ENCODE data around the gene B3GNT9. TPM values are rescaled to one million over a fixed set of nuclear protein-coding genes. Genes with fewer than 3 reads are reported as not detected.

The B3GNT9 gene
- total and polyA plus RNA-seq, 2 donors from 2014 or later = 12.1 to 16.7 TPM

DNA sequence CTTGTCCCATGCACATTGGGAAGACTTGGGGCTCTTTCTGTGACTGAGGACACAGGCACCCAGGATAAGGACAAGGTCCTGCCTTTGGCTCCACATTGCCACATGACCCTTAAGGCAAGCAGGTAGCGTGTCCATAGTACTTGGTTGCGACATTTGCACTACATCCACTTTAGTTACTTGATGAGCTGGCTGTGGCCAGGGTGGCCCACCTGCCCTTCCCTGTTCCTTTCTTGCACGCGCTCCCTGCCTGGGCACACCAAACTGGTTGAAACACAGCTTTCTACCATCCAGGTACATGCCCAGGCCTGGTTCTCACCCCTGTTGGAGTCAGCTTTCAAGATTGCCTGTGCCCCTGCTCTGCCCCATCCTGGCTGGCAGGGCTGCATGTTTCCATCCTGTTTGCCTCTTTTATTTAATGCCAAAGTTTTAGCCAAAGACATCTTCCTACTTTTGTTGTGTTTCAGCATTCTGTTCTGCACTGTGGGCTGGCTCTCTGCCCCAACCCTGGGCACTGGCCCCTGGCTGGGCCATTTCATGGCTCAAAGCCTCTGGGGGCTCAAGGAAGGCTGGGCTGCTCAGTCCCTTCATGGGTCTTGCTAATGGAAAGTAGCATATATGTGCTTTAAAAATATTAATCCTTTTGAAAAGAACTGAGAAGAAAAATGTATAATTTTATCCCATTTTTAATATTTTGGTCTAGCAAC is 3.2 kb downstream of the B3GNT9 start:
- FAIRE-seq (no peak), DNase-seq (peak in 1 of 5 donors; percentile 41)
- Histone ChIP-seq H3K27ac (ENCODE audit: low read depth in 2 of 2, low read length in 2 of 2) (no peak overlapping the region), H3K4me1 (ENCODE audit: control insufficient read depth in 2 of 3, insufficient read depth in 2 of 3, low read depth in 1 of 3, low read length in 3 of 3) (peaks cover 0 to 14% (median 0%) of the 10 kb centered on the region in 3 donors), H3K27me3 (ENCODE audit: control insufficient read depth, insufficient read depth, low read length) (no peaks in the 10 kb centered on the region), H3K36me3 (ENCODE audit: control insufficient read depth in 2 of 3, insufficient read depth in 3 of 3, low read length in 3 of 3) (peaks cover 5 to 38% (median 25%) of the 10 kb centered on the region in 3 donors), H3K4me3 (ENCODE audit: low read length in 3 of 3) (no peak overlapping the region), H3K9me3 (ENCODE audit: control insufficient read depth in 2 of 3, insufficient read depth in 1 of 3, low read length in 3 of 3) (no peaks in the 10 kb centered on the region), H3K9ac (ENCODE audit: low read length in 3 of 3) (no peak overlapping the region)
- no peak for TF ChIP-seq CTCF (IDR thresholded peaks at IDR 0.05; ENCODE audit: borderline replicate concordance, extremely low read depth, insufficient read depth)
- intact Hi-C loops (cut with DNase I) = no loop called here

DNA sequence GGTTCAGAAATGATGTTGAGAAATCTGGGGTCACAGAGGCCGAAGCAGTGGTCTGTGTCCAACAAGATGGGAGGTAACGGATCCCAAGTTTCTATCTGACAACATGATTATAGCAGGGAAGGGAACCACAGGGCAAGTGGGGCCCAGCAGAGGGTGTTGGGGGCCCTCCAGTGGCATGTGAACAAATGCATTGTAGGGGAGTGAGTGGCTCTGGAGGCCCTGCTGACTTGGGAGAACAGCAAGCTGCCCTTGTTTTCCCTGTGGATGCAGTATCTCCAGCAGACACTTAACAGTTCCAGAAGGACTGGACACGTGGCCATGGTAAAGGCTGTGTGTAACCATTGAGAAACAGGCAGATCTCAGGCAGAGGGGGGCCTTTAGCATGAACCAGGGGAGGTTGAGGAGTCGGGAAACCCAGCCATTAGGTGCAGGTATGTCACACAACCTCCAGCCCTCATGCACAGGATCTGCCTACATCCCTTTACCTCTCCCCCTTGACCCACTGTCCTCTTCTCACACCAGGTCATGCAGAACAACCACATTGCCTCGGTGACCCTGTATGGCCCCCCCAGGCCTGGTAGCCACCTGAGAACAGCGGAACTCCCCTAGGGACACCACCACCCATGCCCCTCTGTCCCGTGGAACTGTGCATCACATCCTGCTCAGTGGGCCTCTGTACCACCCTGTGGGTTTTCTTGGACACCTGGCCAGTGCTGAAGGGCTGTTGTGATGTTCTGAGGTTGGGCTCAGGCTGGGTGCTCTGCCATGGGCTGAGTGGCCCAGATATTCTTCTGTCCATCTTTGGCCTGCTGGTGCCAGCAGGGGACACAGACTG is 4.1 kb downstream of the B3GNT9 start:
- FAIRE-seq (no peak), DNase-seq (peak in 1 of 5 donors; percentile 41)
- intact Hi-C loops (cut with DNase I) = no loop called here
- Histone ChIP-seq H3K4me1 (ENCODE audit: control insufficient read depth in 2 of 3, insufficient read depth in 2 of 3, low read depth in 1 of 3, low read length in 3 of 3) (peaks cover 0 to 13% (median 0%) of the 10 kb centered on the region in 3 donors), H3K4me3 (ENCODE audit: low read length in 3 of 3) (no peak overlapping the region), H3K9me3 (ENCODE audit: control insufficient read depth in 2 of 3, insufficient read depth in 1 of 3, low read length in 3 of 3) (no peaks in the 10 kb centered on the region), H3K27me3 (ENCODE audit: control insufficient read depth, insufficient read depth, low read length) (no peaks in the 10 kb centered on the region), H3K27ac (ENCODE audit: low read depth in 2 of 2, low read length in 2 of 2) (no peak overlapping the region), H3K36me3 (ENCODE audit: control insufficient read depth in 2 of 3, insufficient read depth in 3 of 3, low read length in 3 of 3) (peaks cover 5 to 45% (median 27%) of the 10 kb centered on the region in 3 donors), H3K9ac (ENCODE audit: low read length in 3 of 3) (no peak overlapping the region)
- no peak for TF ChIP-seq CTCF (IDR thresholded peaks at IDR 0.05; ENCODE audit: borderline replicate concordance, extremely low read depth, insufficient read depth)

DNA sequence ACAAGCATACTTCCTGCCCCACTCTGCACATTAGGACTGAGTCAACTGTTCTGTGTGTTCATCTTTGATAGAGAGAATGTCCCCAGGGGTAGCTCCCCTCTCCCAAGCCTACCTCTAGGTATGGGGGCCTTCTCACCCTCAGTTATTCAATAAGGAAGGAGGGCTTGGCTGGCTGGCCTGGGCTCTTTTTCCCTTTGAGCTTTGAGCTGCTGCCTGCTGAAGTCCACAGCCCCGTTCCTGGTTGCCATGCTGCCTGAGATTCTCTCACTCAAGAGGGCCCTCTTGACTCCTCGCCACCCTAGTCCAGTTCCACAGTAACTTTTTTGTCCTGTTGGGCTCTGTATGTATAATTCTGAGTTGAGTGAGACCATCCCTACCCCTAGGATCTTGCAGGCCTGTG is 5.1 kb downstream of the B3GNT9 start:
- TF ChIP-seq CTCF (IDR thresholded peaks at IDR 0.05; ENCODE audit: borderline replicate concordance, extremely low read depth, insufficient read depth) = no peak
- H3K9me3 ChIP-seq (ENCODE audit: control insufficient read depth in 2 of 3, insufficient read depth in 1 of 3, low read length in 3 of 3) = no peaks in the 10 kb centered on the region
- intact Hi-C loops (cut with DNase I) = no loop called here
- H3K27ac ChIP-seq (ENCODE audit: low read depth in 2 of 2, low read length in 2 of 2) = no peak overlapping the region
- no peak for FAIRE-seq
- H3K4me1 ChIP-seq (ENCODE audit: control insufficient read depth in 2 of 3, insufficient read depth in 2 of 3, low read depth in 1 of 3, low read length in 3 of 3) = peaks cover 0 to 4% (median 0%) of the 10 kb centered on the region in 3 donors
- DNase-seq = peak in 1 of 5 donors; percentile 18
- no peak overlapping the region for H3K9ac ChIP-seq (ENCODE audit: low read length in 3 of 3)
- H3K27me3 ChIP-seq (ENCODE audit: control insufficient read depth, insufficient read depth, low read length) = no peaks in the 10 kb centered on the region
- H3K4me3 ChIP-seq (ENCODE audit: low read length in 3 of 3) = no peak overlapping the region
- peaks cover 5 to 55% (median 32%) of the 10 kb centered on the region in 3 donors for H3K36me3 ChIP-seq (ENCODE audit: control insufficient read depth in 2 of 3, insufficient read depth in 3 of 3, low read length in 3 of 3)

Measured in kidney (tissue), 14 donors.